Chondrocyte (in vitro differentiated cells): ENCODE results near the gene SELENOK. TPM values are rescaled to one million over a fixed set of nuclear protein-coding genes. Genes with fewer than 3 reads are reported as not detected.

Experiments
- DNase-seq: peaks from one replicate; pipeline ENCODE4 v3.0.0; 2021; ENCODE audit warnings: mixed read lengths, low spot score
- H3K27ac Mint-ChIP-seq: one replicate; pipeline ENCODE4 v1.8.0; 2021; ENCODE audit warnings: mild to moderate bottlenecking, moderate library complexity, mixed read lengths; ENCODE audit not compliant: unreplicated experiment
- H3K27me3 Mint-ChIP-seq: 2 replicates; pipeline ENCODE4 v1.8.0; 2021; ENCODE audit warnings: low read depth, mixed read lengths
- H3K36me3 Mint-ChIP-seq: 2 replicates; pipeline ENCODE4 v1.8.0; 2021; ENCODE audit warnings: low read depth, mixed read lengths
- H3K4me1 Mint-ChIP-seq: 2 replicates; pipeline ENCODE4 v1.8.0; 2021; ENCODE audit warnings: low read depth, mild to moderate bottlenecking, mixed read lengths
- H3K4me3 Mint-ChIP-seq: one replicate; pipeline ENCODE4 v1.8.0; 2021; ENCODE audit warnings: mild to moderate bottlenecking, moderate library complexity, mixed read lengths; ENCODE audit not compliant: unreplicated experiment
- H3K9me3 Mint-ChIP-seq: 2 replicates; pipeline ENCODE4 v1.8.0; 2021; ENCODE audit warnings: low read depth, mixed read lengths
- total RNA-seq: library from RNA; stranded (reverse); gene quantifications from 3 replicates; pipeline ENCODE4 v1.2.1, GENCODE V29; 2021
- TF ChIP-seq, protein P1 (sequence below): fragments of 200-600 bp; sonication (generic); IDR thresholded peaks from 2 replicates; pipeline ENCODE4 v1.5.0; 2021; ENCODE audit warnings: antibody characterized with exemption, mild to moderate bottlenecking, moderate library complexity

SELENOK gene
- total RNA-seq, 1 donor from 2014 or later: 28.2 TPM

DNA sequence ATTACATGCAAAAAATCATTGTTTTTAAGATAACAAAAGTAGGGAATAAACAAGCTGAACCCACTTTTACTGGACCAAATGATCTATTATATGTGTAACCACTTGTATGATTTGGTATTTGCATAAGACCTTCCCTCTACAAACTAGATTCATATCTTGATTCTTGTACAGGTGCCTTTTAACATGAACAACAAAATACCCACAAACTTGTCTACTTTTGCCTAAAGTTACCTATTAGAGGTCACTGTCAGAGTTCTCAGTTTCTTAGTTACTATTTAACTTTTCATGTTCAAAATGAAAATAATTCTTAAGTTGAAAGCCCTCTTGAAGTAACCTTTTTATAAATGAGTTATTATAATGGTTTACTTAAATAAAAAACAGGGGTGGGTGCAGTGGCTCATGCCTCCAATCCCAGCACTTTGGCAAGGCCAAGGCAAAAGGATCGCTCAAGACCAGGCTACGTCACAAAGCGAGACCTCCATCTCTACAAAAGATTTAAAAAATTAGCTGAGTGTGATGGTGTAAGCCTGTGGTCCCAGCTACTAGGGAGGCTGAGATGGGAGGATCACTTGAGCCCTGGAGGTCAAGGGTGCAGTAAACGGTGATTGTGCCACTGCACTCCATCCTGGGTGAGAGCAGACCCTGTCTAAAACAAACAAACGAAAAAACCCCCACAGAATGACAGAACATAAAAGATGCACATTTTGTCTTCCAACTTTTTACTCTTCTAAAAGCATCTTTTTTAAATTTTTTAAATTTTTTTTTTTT, 25.7 kb downstream of the SELENOK start:
- Mint-ChIP-seq H3K9me3 (peaks cover 10% of the 10 kb centered on the region), H3K4me3 (no peak overlapping the region), H3K27me3 (no peaks in the 10 kb centered on the region), H3K4me1 (no peaks in the 10 kb centered on the region), H3K36me3 (peaks cover 45% of the 10 kb centered on the region), H3K27ac (no peak overlapping the region)
- no peak for DNase-seq
- TF ChIP-seq, protein P1, sequence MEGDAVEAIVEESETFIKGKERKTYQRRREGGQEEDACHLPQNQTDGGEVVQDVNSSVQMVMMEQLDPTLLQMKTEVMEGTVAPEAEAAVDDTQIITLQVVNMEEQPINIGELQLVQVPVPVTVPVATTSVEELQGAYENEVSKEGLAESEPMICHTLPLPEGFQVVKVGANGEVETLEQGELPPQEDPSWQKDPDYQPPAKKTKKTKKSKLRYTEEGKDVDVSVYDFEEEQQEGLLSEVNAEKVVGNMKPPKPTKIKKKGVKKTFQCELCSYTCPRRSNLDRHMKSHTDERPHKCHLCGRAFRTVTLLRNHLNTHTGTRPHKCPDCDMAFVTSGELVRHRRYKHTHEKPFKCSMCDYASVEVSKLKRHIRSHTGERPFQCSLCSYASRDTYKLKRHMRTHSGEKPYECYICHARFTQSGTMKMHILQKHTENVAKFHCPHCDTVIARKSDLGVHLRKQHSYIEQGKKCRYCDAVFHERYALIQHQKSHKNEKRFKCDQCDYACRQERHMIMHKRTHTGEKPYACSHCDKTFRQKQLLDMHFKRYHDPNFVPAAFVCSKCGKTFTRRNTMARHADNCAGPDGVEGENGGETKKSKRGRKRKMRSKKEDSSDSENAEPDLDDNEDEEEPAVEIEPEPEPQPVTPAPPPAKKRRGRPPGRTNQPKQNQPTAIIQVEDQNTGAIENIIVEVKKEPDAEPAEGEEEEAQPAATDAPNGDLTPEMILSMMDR: no peak

DNA sequence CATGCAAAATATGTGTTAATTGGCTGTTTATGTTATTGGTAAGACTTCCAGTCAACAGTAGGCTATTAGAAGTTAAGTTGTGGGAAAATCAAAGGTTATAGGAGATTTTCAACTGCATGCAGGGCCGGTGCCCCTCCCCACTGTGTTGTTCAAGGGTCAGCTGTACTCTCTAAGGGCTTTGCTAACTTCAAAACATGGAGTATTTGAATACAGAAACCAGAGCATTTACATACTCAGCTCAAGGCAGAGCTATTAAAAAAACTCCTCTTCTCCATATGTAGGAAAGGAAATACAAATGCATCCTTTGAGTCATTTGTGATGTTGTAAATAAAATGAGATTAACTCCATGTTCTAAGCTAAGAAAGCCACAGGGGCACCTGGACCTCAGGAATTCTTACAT, 28.5 kb downstream of the SELENOK start:
- Mint-ChIP-seq H3K4me3 (no peak overlapping the region), H3K9me3 (peaks cover 10% of the 10 kb centered on the region), H3K27ac (no peak overlapping the region), H3K36me3 (peaks cover 37% of the 10 kb centered on the region), H3K27me3 (no peaks in the 10 kb centered on the region), H3K4me1 (no peaks in the 10 kb centered on the region)
- no peak for DNase-seq
- TF ChIP-seq, protein P1: no peak

DNA sequence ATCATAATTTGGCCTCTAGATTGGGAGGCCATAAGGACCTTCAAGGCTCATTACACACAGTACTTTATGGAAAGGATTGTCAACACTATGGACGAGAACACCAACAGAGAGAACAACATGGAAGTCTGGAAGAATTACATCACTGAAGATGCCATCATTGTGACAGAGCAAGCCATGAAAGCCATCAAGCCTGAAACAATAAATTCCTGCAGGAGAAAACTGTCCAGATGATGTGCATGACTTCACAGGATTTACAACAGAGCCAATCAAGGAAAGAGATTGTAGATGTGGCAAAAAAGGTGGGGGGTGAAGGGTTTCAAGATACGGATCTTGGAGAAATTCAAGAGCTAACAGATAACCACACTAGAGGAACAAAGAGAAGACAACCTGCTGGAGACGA, 29.4 kb downstream of the SELENOK start:
- TF ChIP-seq, protein P1: no peak

DNA sequence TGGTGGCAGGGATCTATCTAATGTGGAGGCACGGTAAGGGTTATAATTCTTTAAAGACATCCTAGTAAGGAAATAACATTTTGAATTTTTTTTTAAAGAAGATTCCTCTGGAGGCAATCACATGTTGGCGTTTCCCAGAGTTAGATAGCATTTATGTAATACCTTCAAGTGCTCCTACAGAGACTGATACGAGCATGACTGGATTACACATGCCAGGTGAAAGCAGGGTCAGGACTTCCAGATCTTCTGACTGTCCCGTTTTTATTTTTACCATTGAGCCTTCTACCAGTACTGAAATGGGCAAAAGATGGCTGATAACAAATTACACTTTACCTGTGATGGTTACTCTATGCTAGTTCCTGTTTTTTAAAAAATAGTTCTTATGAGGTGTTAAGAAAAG, 31.5 kb downstream of the SELENOK start:
- Mint-ChIP-seq H3K4me1 (no peaks in the 10 kb centered on the region), H3K36me3 (peaks cover 28% of the 10 kb centered on the region)
- no peak for DNase-seq

More for the DNA sequence above, 29.4 kb downstream of the SELENOK start:
- H3K27me3 Mint-ChIP-seq: no peaks in the 10 kb centered on the region
- peaks cover 33% of the 10 kb centered on the region for H3K36me3 Mint-ChIP-seq
- no peak overlapping the region for H3K27ac Mint-ChIP-seq
- no peak for DNase-seq
- H3K9me3 Mint-ChIP-seq: peaks cover 10% of the 10 kb centered on the region
- H3K4me1 Mint-ChIP-seq: no peaks in the 10 kb centered on the region
- no peak overlapping the region for H3K4me3 Mint-ChIP-seq

DNA sequence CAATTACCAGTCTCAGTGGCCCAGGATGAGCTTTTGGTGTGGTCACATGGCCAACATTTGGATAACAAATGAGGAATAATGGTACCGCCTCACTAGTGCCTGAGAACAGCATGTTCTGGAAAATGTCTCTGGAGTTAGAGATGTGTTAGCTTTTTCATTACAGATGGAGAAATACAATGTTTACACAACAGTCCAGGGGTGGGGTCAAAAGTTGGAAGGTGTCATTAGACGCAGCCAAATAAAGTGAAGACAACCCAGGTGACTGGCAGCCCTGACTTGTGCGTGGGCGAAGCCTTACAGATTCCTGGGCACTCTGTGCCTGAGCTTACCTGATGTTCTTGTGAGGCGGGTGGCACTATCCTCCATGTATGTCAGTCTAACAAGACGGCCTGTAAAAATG, 32.5 kb downstream of the SELENOK start:
- H3K36me3 Mint-ChIP-seq: peaks cover 20% of the 10 kb centered on the region

More for the DNA sequence above, 31.5 kb downstream of the SELENOK start:
- Mint-ChIP-seq H3K4me3 (no peak overlapping the region), H3K27me3 (no peaks in the 10 kb centered on the region), H3K27ac (no peak overlapping the region), H3K9me3 (peaks cover 10% of the 10 kb centered on the region)
- TF ChIP-seq, protein P1: no peak

More for the DNA sequence above, 32.5 kb downstream of the SELENOK start:
- Mint-ChIP-seq H3K27ac (no peak overlapping the region), H3K27me3 (no peaks in the 10 kb centered on the region), H3K9me3 (peaks cover 10% of the 10 kb centered on the region), H3K4me1 (no peaks in the 10 kb centered on the region), H3K4me3 (no peak overlapping the region)
- DNase-seq: no peak
- TF ChIP-seq, protein P1: no peak
